A673 (cell line): ENCODE data around the gene DRD1. TPM values are rescaled to one million over a fixed set of nuclear protein-coding genes. Genes with fewer than 3 reads are reported as not detected.

Experiments used
- BruUV-seq: library from RNA; stranded (reverse); fragments of 400-500 nt; replicated peaks from 2 replicates; lab custom pipeline; 2021; lab: Mats Ljungman, UMichigan
- CTCF ChIA-PET: fragments of 300-600 bp; sonication (Branson Sonifier 250); formaldehyde crosslinking; loops from one replicate; lab custom pipeline; 2022; ENCODE audit warnings: antibody characterized with exemption; lab: Charles Lee
- POLR2A ChIA-PET: fragments of 300-600 bp; sonication (Branson Sonifier 250); formaldehyde crosslinking; loops from one replicate; lab custom pipeline; 2022; ENCODE audit warnings: antibody characterized with exemption; ENCODE audit not compliant: low non-redundant PET; lab: Charles Lee
- DNase-seq: peaks from one replicate; pipeline ENCODE4 v3.0.0-alpha.2; 2015; ENCODE audit warnings: low spot score
- H3K27ac ChIP-seq: fragments of 200-600 bp; sonication (generic); 2 replicates; pipeline ENCODE4 v1.5.1; 2016; ENCODE audit warnings: mixed run types, low read depth, mild to moderate bottlenecking, mixed read lengths, antibody characterized with exemption, low read length; ENCODE audit not compliant: poor library complexity, severe bottlenecking
- H3K27me3 ChIP-seq: fragments of 200-600 bp; sonication (generic); replicated peaks from 2 replicates; pipeline ENCODE4 v1.6.1; 2017; ENCODE audit warnings: mixed run types, low read depth, mild to moderate bottlenecking, mixed read lengths, antibody characterized with exemption, low read length; ENCODE audit not compliant: insufficient read depth, poor library complexity
- H3K36me3 ChIP-seq: fragments of 200-600 bp; sonication (generic); 2 replicates; pipeline ENCODE4 v1.6.1; 2016; ENCODE audit warnings: mixed run types, mild to moderate bottlenecking, mixed read lengths, antibody characterized with exemption, low read length; ENCODE audit not compliant: insufficient read depth, poor library complexity, severe bottlenecking
- H3K4me1 ChIP-seq: fragments of 200-600 bp; sonication (generic); 2 replicates; pipeline ENCODE4 v1.6.1; 2017; ENCODE audit warnings: mixed run types, mild to moderate bottlenecking, mixed read lengths, antibody characterized with exemption, low read length; ENCODE audit not compliant: insufficient read depth, poor library complexity, severe bottlenecking
- H3K4me3 ChIP-seq: fragments of 200-600 bp; sonication (generic); 2 replicates; pipeline ENCODE4 v1.5.1; 2016; ENCODE audit warnings: low read depth, mixed run types, mild to moderate bottlenecking, mixed read lengths, low read length; ENCODE audit not compliant: poor library complexity, severe bottlenecking
- H3K9me3 ChIP-seq: fragments of 200-600 bp; sonication (generic); 2 replicates; pipeline ENCODE4 v1.6.1; 2016; ENCODE audit warnings: mixed run types, low read depth, mild to moderate bottlenecking, mixed read lengths, antibody characterized with exemption, low read length; ENCODE audit not compliant: poor library complexity, severe bottlenecking
- CTCF ChIP-seq: fragments of 300-800, 200-600 bp; sonication (generic); conservative IDR thresholded peaks from 2 replicates; pipeline ENCODE4 v1.5.1; 2017; ENCODE audit warnings: low read depth, mild to moderate bottlenecking, antibody characterized with exemption, low read length, moderate library complexity, mixed read lengths
- EZH2 ChIP-seq: fragments of 200-600 bp; sonication (generic); IDR thresholded peaks from 2 replicates; pipeline ENCODE4 v1.6.1; 2017; ENCODE audit warnings: borderline replicate concordance, low read depth, mild to moderate bottlenecking, mixed read lengths, antibody characterized with exemption, low read length; ENCODE audit not compliant: poor library complexity, severe bottlenecking
- intact Hi-C: fragments of 100-400 bp; cut with micrococcal nuclease; formaldehyde crosslinking; loops from one replicate; pipeline ENCODE4 v1.10.0; 2022; ENCODE audit not compliant: unreplicated experiment
- total RNA-seq: library from RNA; stranded (reverse); gene quantifications from 2 replicates; pipeline ENCODE4 v1.2.3, GENCODE V29; 2021

DRD1 gene
- total RNA-seq, 1 experiment from 2014 or later, result 0.77 TPM

GRCh38 chr5:175394601-175395000, 49.4 kb downstream of the DRD1 start:
- ChIA-PET POLR2A (no interaction called here), CTCF (no interaction called here)
- Histone ChIP-seq H3K27ac (no peak overlapping the region), H3K9me3 (no peaks in the 10 kb centered on the region), H3K36me3 (no peaks in the 10 kb centered on the region), H3K27me3 (no peaks in the 10 kb centered on the region), H3K4me3 (no peak overlapping the region), H3K4me1 (no peaks in the 10 kb centered on the region)
- BruUV-seq, result no TSS peak
- intact Hi-C loops, result no loop called here
- no peak for DNase-seq
- TF ChIP-seq CTCF (no peak), EZH2 (no peak)

DNA sequence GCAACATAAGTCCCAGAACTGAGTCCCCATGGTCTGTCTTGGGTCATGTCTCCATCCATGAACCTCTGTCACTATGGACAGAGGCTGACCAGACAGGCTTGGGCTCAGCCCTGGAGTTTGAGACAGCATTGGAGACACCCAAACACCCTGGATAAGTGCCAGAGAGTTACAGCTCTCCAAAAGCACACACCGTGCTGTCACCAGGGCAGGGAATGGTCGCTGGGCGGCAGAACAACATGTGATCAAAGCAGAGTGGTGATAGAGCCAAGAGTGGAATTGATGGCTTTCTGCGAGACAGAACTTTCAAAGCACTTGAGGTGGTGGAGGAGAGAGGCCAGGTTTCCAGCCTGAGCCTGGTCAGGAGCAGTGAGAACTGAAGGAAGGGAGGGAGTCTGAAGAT, 50.1 kb downstream of the DRD1 start:
- CTCF ChIA-PET, result no interaction called here
- Histone ChIP-seq H3K4me3 (no peak overlapping the region), H3K27me3 (no peaks in the 10 kb centered on the region), H3K36me3 (no peaks in the 10 kb centered on the region), H3K9me3 (no peaks in the 10 kb centered on the region), H3K27ac (no peak overlapping the region), H3K4me1 (no peaks in the 10 kb centered on the region)
- TF ChIP-seq EZH2, result no peak
- TF ChIP-seq CTCF, result no peak
- DNase-seq, result no peak
- BruUV-seq, result no TSS peak
- POLR2A ChIA-PET, result no interaction called here
- intact Hi-C loops, result no loop called here

- POLR2A ChIA-PET, result no interaction called here
- CTCF ChIA-PET, result no interaction called here
- intact Hi-C loops, result no loop called here
- no peaks in the 10 kb centered on the region for H3K9me3 ChIP-seq
- no peak overlapping the region for H3K27ac ChIP-seq
- no peaks in the 10 kb centered on the region for H3K36me3 ChIP-seq
- no peak overlapping the region for H3K4me3 ChIP-seq
- BruUV-seq, result no TSS peak
- no peaks in the 10 kb centered on the region for H3K27me3 ChIP-seq
- DNase-seq, result no peak
- no peak for TF ChIP-seq EZH2
- no peak for TF ChIP-seq CTCF
- no peaks in the 10 kb centered on the region for H3K4me1 ChIP-seq
These were observed 51.7 kb downstream of the DRD1 start for GRCh38 chr5:175392236-175392635.
